HEK293 (cell line): ENCODE results near the gene RSRC1.
"Not testable (repeated sequence)": the region's sequence is repeated elsewhere in the genome, so short reads cannot be mapped to it uniquely, and the experiment has no call there.

Experiments used
- CTCF ChIA-PET: fragments of 350-600 bp; formaldehyde crosslinking; extraction: SDS; loops from one replicate; lab custom pipeline; 2021; ENCODE audit warnings: antibody characterized with exemption; lab: Yijun Ruan, JAX
- POLR2A ChIA-PET: fragments of 300-600 bp; formaldehyde crosslinking; extraction: SDS; loops from one replicate; lab custom pipeline; 2020; ENCODE audit warnings: antibody characterized with exemption, inconsistent platforms; lab: Yijun Ruan, JAX
- H3K27ac ChIP-seq: fragments of 200-500 bp; sonication (Bioruptor generic); 2 replicates; pipeline ENCODE4 v1.5.1; 2014; ENCODE audit warnings: low read depth, low read length, control low read depth, inconsistent platforms; ENCODE audit errors: extremely low read depth
- H3K36me3 ChIP-seq, 2 experiments: fragments of 200-500 bp in 1 of 2; sonication (Bioruptor generic) in 1 of 2; 1 replicate in 1 of 2; 2 replicates in 1 of 2; pipeline ENCODE4 v1.5.1; 2014 to 2017; ENCODE audit warnings: inconsistent platforms in 2 of 2, low read length in 2 of 2; ENCODE audit not compliant: control insufficient read depth in 2 of 2, insufficient read depth in 1 of 2
- H3K4me1 ChIP-seq: fragments of 200-500 bp; sonication (Bioruptor generic); 2 replicates; pipeline ENCODE4 v1.5.1; 2014; ENCODE audit warnings: mild to moderate bottlenecking, low read length, inconsistent platforms; ENCODE audit not compliant: control insufficient read depth, insufficient read depth
- H3K4me3 ChIP-seq: 2 replicates; pipeline ENCODE4 v1.5.1; 2011; ENCODE audit warnings: low read depth, mild to moderate bottlenecking, control low read depth, low read length, moderate library complexity
- H3K9me3 ChIP-seq: fragments of 200-500 bp; sonication (Bioruptor generic); 2 replicates; pipeline ENCODE4 v1.5.1; 2014; ENCODE audit warnings: low read depth, low read length, inconsistent platforms; ENCODE audit not compliant: control insufficient read depth, insufficient read depth
- BCL11A ChIP-seq: fragments of 450-650 bp; formaldehyde crosslinking; IDR thresholded peaks from 2 replicates; pipeline ENCODE4 v1.5.1; 2016; ENCODE audit warnings: low read depth, missing biosample characterization, missing genetic modification characterization
- EGR2 ChIP-seq: fragments of 450-650 bp; formaldehyde crosslinking; IDR thresholded peaks from 2 replicates; pipeline ENCODE4 v1.5.1; 2016; ENCODE audit warnings: low read depth, missing biosample characterization, missing genetic modification characterization
- KLF17 ChIP-seq: fragments of 450-650 bp; formaldehyde crosslinking; IDR thresholded peaks from 2 replicates; pipeline ENCODE4 v1.5.1; 2016; ENCODE audit warnings: missing biosample characterization, missing genetic modification characterization
- KLF7 ChIP-seq: fragments of 450-650 bp; formaldehyde crosslinking; IDR thresholded peaks from 2 replicates; pipeline ENCODE4 v1.5.1; 2016; ENCODE audit warnings: missing biosample characterization, missing genetic modification characterization, borderline replicate concordance
- KLF8 ChIP-seq: fragments of 450-650 bp; formaldehyde crosslinking; IDR thresholded peaks from 2 replicates; pipeline ENCODE4 v1.5.1; 2016; ENCODE audit warnings: missing biosample characterization, missing genetic modification characterization
- PBX3 ChIP-seq: sonication (generic); formaldehyde crosslinking; IDR thresholded peaks from 2 replicates; pipeline ENCODE4 v1.8.1; 2022; ENCODE audit warnings: mild to moderate bottlenecking, moderate library complexity, missing genetic modification reagents
- SETDB1 ChIP-seq: IDR thresholded peaks from one replicate; pipeline ENCODE4 v1.6.1; 2017; ENCODE audit warnings: mild to moderate bottlenecking, low read length, moderate library complexity, mixed read lengths; ENCODE audit not compliant: insufficient read length
- TCF7L2 ChIP-seq: IDR thresholded peaks from 2 replicates; pipeline ENCODE4 v1.6.1; 2011; ENCODE audit warnings: low read depth, mild to moderate bottlenecking, inconsistent platforms, low read length, moderate library complexity, borderline replicate concordance
- ZBTB7A ChIP-seq: fragments of 450-650 bp; formaldehyde crosslinking; IDR thresholded peaks from 2 replicates; pipeline ENCODE4 v1.5.1; 2016; ENCODE audit warnings: low read depth, missing biosample characterization, missing genetic modification characterization
- ZFHX2 ChIP-seq: fragments of 450-650 bp; formaldehyde crosslinking; conservative IDR thresholded peaks from 2 replicates; pipeline ENCODE4 v1.5.1; 2016; ENCODE audit warnings: missing biosample characterization, missing genetic modification characterization
- ZFP69B ChIP-seq: fragments of 450-650 bp; formaldehyde crosslinking; IDR thresholded peaks from 2 replicates; pipeline ENCODE4 v1.5.1; 2016; ENCODE audit warnings: missing biosample characterization, missing genetic modification characterization
- ZNF138 ChIP-seq: fragments of 450-650 bp; formaldehyde crosslinking; IDR thresholded peaks from 2 replicates; pipeline ENCODE4 v1.5.1; 2016; ENCODE audit warnings: missing biosample characterization, missing genetic modification characterization, borderline replicate concordance
- ZNF16 ChIP-seq: fragments of 450-650 bp; formaldehyde crosslinking; IDR thresholded peaks from 2 replicates; pipeline ENCODE4 v1.5.1; 2016; ENCODE audit warnings: low read depth, missing biosample characterization, missing genetic modification characterization
- ZNF23 ChIP-seq: fragments of 450-650 bp; formaldehyde crosslinking; IDR thresholded peaks from 2 replicates; pipeline ENCODE4 v1.5.1; 2016; ENCODE audit warnings: missing biosample characterization, missing genetic modification characterization, borderline replicate concordance
- ZNF26 ChIP-seq: fragments of 450-650 bp; formaldehyde crosslinking; IDR thresholded peaks from 2 replicates; pipeline ENCODE4 v1.5.1; 2016; ENCODE audit warnings: missing biosample characterization, missing genetic modification characterization
- ZNF423 ChIP-seq: fragments of 450-650 bp; formaldehyde crosslinking; IDR thresholded peaks from 2 replicates; pipeline ENCODE4 v1.5.1; 2016; ENCODE audit warnings: missing biosample characterization, missing genetic modification characterization
- ZNF514 ChIP-seq: fragments of 450-650 bp; formaldehyde crosslinking; IDR thresholded peaks from 2 replicates; pipeline ENCODE4 v1.5.1; 2016; ENCODE audit warnings: missing biosample characterization, missing genetic modification characterization
- ZNF529 ChIP-seq: fragments of 450-650 bp; formaldehyde crosslinking; IDR thresholded peaks from 2 replicates; pipeline ENCODE4 v1.5.1; 2017; ENCODE audit warnings: missing genetic modification characterization, missing biosample characterization; ENCODE audit not compliant: insufficient replicate concordance
- ZNF544 ChIP-seq: fragments of 450-650 bp; formaldehyde crosslinking; IDR thresholded peaks from 2 replicates; pipeline ENCODE4 v1.5.0; 2017; ENCODE audit warnings: missing biosample characterization, missing genetic modification characterization
- ZNF560 ChIP-seq: fragments of 450-650 bp; formaldehyde crosslinking; IDR thresholded peaks from 2 replicates; pipeline ENCODE4 v1.5.1; 2017; ENCODE audit warnings: missing biosample characterization, missing genetic modification characterization, borderline replicate concordance
- ZNF585B ChIP-seq: fragments of 450-650 bp; formaldehyde crosslinking; IDR thresholded peaks from 2 replicates; pipeline ENCODE4 v1.5.1; 2016; ENCODE audit warnings: missing biosample characterization, missing genetic modification characterization
- ZNF621 ChIP-seq: fragments of 450-650 bp; formaldehyde crosslinking; IDR thresholded peaks from 2 replicates; pipeline ENCODE4 v1.5.1; 2017; ENCODE audit warnings: missing biosample characterization, missing genetic modification characterization
- ZSCAN16 ChIP-seq: fragments of 450-650 bp; formaldehyde crosslinking; IDR thresholded peaks from 2 replicates; pipeline ENCODE4 v1.5.1; 2016; ENCODE audit warnings: missing biosample characterization, missing genetic modification characterization

Gene RSRC1

GRCh38 chr3:158221426-158221825 is 111.5 kb downstream of the RSRC1 start:
- Histone ChIP-seq H3K27ac (no peak overlapping the region), H3K4me3 (no peak overlapping the region), H3K36me3 (no peaks in the 10 kb centered on the region), H3K9me3 (no peaks in the 10 kb centered on the region), H3K4me1 (no peaks in the 10 kb centered on the region)
- POLR2A ChIA-PET, result no interaction called here
- CTCF ChIA-PET, result no interaction called here
- TF ChIP-seq ZNF585B (no peak), ZNF423 (tag by site-specific recombination) (no peak), ZNF544 (no peak), BCL11A (tag by site-specific recombination) (no peak), SETDB1 (no peak)

GRCh38 chr3:158226429-158226828 is 116.5 kb downstream of the RSRC1 start:
- POLR2A ChIA-PET, result no interaction called here
- H3K27ac ChIP-seq, result no peak overlapping the region
- CTCF ChIA-PET, result no interaction called here
- no peaks in the 10 kb centered on the region for H3K4me1 ChIP-seq
- TF ChIP-seq KLF7 (tag by site-specific recombination) (no peak), KLF8 (tag by site-specific recombination) (no peak), BCL11A (tag by site-specific recombination) (no peak), ZNF529 (tag by site-specific recombination) (no peak), KLF17 (no peak), ZBTB7A (tag by site-specific recombination) (no peak)
- H3K4me3 ChIP-seq, result no peak overlapping the region
- no peaks in the 10 kb centered on the region for H3K9me3 ChIP-seq
- no peaks in the 10 kb centered on the region for H3K36me3 ChIP-seq

GRCh38 chr3:158228942-158229341 is 119.1 kb downstream of the RSRC1 start:
- H3K4me1 ChIP-seq, POLR2A ChIA-PET, CTCF ChIA-PET, H3K36me3 ChIP-seq, H3K9me3 ChIP-seq, H3K4me3 ChIP-seq, H3K27ac ChIP-seq: not testable (repeated sequence)

- Histone ChIP-seq H3K36me3 (no peaks in the 10 kb centered on the region), H3K4me3 (no peak overlapping the region)
- TF ChIP-seq ZFP69B, result no peak
- no peak for TF ChIP-seq TCF7L2
- no peak for TF ChIP-seq PBX3 (CRISPR knock-in tag)
- TF ChIP-seq KLF8 (tag by site-specific recombination), result no peak
- no peak for TF ChIP-seq ZNF23 (tag by site-specific recombination)
- TF ChIP-seq, all 188 proteins: peak for 0
- Histone ChIP-seq H3K9me3 (no peaks in the 10 kb centered on the region), H3K27ac (no peak overlapping the region), H3K4me1 (no peaks in the 10 kb centered on the region)
- CTCF ChIA-PET, result no interaction called here
- POLR2A ChIA-PET, result no interaction called here
Observed at GRCh38 chr3:158233791-158234190, 123.9 kb downstream of the RSRC1 start.

- H3K9me3 ChIP-seq, result no peaks in the 10 kb centered on the region
- no peak overlapping the region for H3K27ac ChIP-seq
- H3K4me1 ChIP-seq, result no peaks in the 10 kb centered on the region
- no peak overlapping the region for H3K4me3 ChIP-seq
- ChIA-PET POLR2A (no interaction called here), CTCF (no interaction called here)
- H3K36me3 ChIP-seq, result no peaks in the 10 kb centered on the region
- no peak for TF ChIP-seq ZSCAN16 (tag by site-specific recombination)
- TF ChIP-seq ZNF23 (tag by site-specific recombination), result no peak
- TF ChIP-seq ZNF560 (tag by site-specific recombination), result no peak
- TF ChIP-seq ZNF138 (tag by site-specific recombination), result no peak
- no peak for TF ChIP-seq ZNF16 (tag by site-specific recombination)
- TF ChIP-seq ZNF621 (tag by site-specific recombination), result no peak
- TF ChIP-seq EGR2 (tag by site-specific recombination), result no peak
- TF ChIP-seq ZFHX2 (tag by site-specific recombination), result no peak
- no peak for TF ChIP-seq ZNF529 (tag by site-specific recombination)
- TF ChIP-seq ZNF514 (tag by site-specific recombination), result no peak
- no peak for TF ChIP-seq ZNF26 (tag by site-specific recombination)
Observed at GRCh38 chr3:158244274-158244673, 134.4 kb downstream of the RSRC1 start.
